ENCODE data around the gene MEI1. TPM values are rescaled to one million over a fixed set of nuclear protein-coding genes. Genes with fewer than 3 reads are reported as not detected.

The MEI1 gene
- total RNA-seq, 3 donors from 2014 or later, result 1.3 to 12.1 (median 4.3) TPM

DNA sequence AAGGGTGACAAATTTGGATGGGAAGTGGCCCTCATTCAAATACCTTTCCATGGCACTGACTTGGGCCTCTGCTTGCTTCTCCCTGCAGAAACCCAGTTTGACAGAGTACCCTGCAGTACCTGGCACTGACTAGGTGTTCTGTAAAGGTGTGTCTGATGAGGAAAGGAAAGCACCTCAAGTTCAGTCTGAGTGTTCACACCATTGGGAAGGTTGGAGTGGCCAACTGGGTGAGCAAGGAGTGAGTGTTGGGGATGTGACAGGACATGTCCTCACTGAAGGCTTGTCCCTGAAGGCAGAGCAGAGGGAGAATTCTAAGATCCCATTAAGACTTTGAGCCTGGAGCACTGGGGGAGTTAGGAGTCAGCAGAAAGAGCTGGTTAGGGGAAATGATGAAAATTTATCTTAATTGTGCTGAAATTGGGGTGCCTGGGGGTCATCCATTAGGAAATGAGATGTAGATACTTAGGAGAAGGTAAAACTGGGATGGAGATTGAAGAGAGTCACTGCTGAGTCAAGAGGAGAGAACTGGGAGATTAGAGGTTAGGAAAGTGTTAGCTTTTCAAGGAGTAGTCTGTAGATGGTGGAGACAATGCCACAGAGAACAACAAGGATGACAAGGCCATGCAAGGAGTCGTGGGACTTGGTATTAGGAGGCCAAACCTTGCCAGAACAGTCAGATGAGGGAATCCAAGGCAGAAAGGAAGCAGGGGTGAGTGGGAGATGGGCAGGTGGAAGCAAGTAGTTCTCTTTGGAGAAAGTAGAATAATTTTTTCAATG is 139.7 kb downstream of the MEI1 start:
- Histone ChIP-seq H3K27ac (peak overlapping the region in 1 of 2 donors; percentile 32), H3K4me3 (no peak overlapping the region), H3K4me1 (no peaks in the 10 kb centered on the region), H3K36me3 (no peaks in the 10 kb centered on the region), H3K27me3 (no peaks in the 10 kb centered on the region), H3K9me3 (no peaks in the 10 kb centered on the region)
- TF ChIP-seq, protein P1, sequence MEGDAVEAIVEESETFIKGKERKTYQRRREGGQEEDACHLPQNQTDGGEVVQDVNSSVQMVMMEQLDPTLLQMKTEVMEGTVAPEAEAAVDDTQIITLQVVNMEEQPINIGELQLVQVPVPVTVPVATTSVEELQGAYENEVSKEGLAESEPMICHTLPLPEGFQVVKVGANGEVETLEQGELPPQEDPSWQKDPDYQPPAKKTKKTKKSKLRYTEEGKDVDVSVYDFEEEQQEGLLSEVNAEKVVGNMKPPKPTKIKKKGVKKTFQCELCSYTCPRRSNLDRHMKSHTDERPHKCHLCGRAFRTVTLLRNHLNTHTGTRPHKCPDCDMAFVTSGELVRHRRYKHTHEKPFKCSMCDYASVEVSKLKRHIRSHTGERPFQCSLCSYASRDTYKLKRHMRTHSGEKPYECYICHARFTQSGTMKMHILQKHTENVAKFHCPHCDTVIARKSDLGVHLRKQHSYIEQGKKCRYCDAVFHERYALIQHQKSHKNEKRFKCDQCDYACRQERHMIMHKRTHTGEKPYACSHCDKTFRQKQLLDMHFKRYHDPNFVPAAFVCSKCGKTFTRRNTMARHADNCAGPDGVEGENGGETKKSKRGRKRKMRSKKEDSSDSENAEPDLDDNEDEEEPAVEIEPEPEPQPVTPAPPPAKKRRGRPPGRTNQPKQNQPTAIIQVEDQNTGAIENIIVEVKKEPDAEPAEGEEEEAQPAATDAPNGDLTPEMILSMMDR (IDR thresholded peaks at IDR 0.05), result no peak
- TF ChIP-seq POLR2A (IDR thresholded peaks at IDR 0.05) (no peak), POLR2AphosphoS5 (IDR thresholded peaks at IDR 0.05) (no peak)
- intact Hi-C loops (cut with DNase I; ENCODE audit: low total_unique reads), result no loop called here
- no peak for DNase-seq (ENCODE audit: low spot score in 2 of 2)

DNA sequence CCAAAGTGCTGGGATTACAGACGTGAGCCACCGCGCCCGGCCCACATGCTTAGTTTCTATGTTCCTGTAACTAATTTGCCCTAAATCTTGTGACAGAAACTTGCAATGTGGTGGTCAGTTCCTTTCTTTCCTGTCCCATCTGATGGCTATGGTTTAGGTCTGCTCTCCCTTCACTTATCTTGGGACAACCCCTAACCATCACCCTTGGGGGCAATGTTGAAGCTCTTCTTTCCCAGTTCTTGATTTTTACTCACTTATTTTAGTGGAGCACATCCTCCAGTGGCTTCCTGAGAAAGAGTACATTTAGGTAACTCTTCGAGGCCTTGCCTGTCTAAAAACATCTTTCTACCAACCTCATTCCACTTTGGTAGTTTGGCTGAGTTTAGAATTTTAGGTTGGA is 140.9 kb downstream of the MEI1 start:
- Histone ChIP-seq H3K4me3 (no peak overlapping the region), H3K4me1 (no peaks in the 10 kb centered on the region), H3K27ac (peak overlapping the region in 1 of 2 donors; percentile 36), H3K9me3 (no peaks in the 10 kb centered on the region), H3K36me3 (no peaks in the 10 kb centered on the region), H3K27me3 (no peaks in the 10 kb centered on the region)
- no peak for DNase-seq (ENCODE audit: low spot score in 2 of 2)
- TF ChIP-seq POLR2A (IDR thresholded peaks at IDR 0.05), result no peak
- TF ChIP-seq, protein P1 (IDR thresholded peaks at IDR 0.05), result no peak
- intact Hi-C loops (cut with DNase I; ENCODE audit: low total_unique reads), result no loop called here

DNA sequence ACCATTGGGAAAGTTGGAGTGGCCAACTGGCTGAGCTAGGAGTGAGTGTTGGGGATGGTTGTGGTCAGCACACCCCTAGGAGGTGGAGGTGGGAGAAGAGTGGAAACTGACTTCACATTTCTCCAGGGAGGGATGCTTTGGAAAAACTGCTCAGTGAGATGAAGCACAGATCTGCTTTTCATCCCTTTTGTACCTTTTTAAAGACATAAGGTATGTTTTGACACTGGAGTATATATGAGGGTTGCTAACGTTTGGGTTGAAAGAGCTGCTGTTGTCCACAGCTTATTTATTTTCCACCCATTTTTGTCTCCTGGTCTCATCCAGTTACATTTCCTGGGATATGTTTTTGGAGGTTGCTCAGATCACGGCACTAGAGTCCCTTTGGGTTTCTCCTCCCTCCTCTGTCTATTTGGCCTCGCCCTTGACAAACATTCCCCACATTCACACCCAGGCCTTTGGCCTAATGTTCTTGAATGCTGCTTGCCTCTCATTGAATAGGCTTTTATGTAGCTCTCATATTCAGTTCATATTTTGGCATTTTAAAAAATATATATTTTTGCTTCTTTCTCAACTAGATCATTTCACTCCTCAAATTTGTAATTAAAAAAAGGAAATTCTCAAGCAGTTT is 141.9 kb downstream of the MEI1 start:
- no peaks in the 10 kb centered on the region for H3K4me1 ChIP-seq
- TF ChIP-seq POLR2AphosphoS5 (IDR thresholded peaks at IDR 0.05) (no peak), POLR2A (IDR thresholded peaks at IDR 0.05) (no peak)
- TF ChIP-seq, protein P1 (IDR thresholded peaks at IDR 0.05), result no peak
- intact Hi-C loops (cut with DNase I; ENCODE audit: low total_unique reads), result no loop called here
- H3K27me3 ChIP-seq, result no peaks in the 10 kb centered on the region
- H3K4me3 ChIP-seq, result no peak overlapping the region
- DNase-seq (ENCODE audit: low spot score in 2 of 2), result no peak
- H3K9me3 ChIP-seq, result no peaks in the 10 kb centered on the region
- no peaks in the 10 kb centered on the region for H3K36me3 ChIP-seq
- H3K27ac ChIP-seq, result peak overlapping the region; percentile 33 to 63

DNA sequence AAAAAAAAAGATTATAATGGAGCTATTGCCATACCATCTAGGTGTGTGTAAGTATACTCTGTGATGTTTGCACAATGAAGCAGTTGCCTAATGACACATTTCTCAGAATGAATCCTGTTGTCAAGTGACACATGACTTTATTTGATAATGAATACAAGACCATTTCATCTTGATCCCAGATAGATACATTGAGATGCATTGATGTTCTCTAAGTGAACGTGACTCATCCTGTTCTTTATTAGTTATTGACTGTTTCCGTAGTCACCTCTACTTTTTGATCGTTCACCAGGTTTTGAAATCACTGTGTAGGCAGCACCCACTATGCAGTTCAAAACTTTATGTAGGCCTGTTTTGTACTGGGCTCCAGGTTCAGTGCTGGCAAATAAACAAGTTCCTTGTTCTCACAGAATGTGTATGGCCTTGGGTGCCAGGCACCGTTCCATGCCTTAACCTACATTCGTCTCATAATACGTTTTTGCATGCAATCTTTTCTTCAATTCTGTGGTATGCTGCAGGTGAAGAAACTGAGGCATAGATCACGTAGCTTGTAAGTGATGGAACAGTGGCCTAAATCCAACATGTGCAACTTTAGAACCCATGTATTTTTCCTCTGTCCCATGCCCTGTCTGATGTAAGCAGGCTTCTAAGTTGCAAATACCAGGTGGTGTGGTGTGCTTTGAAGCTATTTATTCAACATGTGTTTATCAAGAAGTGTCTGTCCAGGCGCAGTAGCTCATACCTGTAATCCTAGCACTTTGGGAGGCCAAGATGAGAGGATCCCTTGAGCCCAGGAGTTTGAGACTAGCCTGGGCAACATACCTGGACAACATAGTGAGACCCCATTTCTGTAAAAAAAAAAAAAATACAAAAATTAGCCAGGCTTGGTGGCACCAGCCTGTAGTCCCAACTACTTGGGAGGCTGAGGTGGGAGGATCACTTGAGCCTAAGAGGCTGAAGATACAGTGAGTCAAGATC is 144.0 kb downstream of the MEI1 start:
- Histone ChIP-seq H3K27ac (peak overlapping the region; percentile 61 to 64), H3K27me3 (no peaks in the 10 kb centered on the region), H3K4me1 (peaks cover 0 to 3% of the 10 kb centered on the region in 2 donors), H3K4me3 (no peak overlapping the region), H3K36me3 (no peaks in the 10 kb centered on the region), H3K9me3 (no peaks in the 10 kb centered on the region)
- TF ChIP-seq, protein P1 (IDR thresholded peaks at IDR 0.05), result no peak
- no peak for TF ChIP-seq POLR2A (IDR thresholded peaks at IDR 0.05)
- TF ChIP-seq POLR2AphosphoS5 (IDR thresholded peaks at IDR 0.05), result no peak
- no peak for DNase-seq (ENCODE audit: low spot score in 2 of 2)
- intact Hi-C loops (cut with DNase I; ENCODE audit: low total_unique reads), result no loop called here
